ENCODE results near the gene WNT4.

DNA sequence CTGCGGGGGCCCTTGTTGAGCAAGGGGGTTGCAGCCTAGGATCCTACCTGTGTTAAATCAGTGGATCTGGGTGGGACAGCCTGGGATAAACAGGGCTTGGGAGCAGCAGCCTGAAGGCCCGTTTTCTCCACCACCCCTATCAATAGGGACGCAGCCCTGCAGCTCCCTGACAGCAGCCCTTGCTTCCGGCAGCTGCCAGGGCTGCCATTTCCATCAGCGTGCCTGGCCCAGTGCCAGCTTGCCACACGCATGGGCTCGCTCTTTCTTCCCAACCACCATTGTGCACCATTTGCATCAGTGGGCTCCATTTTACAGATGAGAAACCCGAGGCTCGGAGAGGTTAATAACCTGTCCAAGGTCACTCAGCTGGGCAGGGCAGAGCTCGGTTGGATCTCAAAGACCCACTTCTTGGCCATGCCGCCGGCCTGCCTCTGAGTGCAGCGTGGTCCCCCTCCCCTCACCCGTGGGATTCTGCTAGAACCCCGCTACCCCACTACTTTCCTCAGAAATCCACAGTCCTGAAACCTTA, 3.8 kb downstream of the WNT4 start:
- TF ChIP-seq, protein P1, sequence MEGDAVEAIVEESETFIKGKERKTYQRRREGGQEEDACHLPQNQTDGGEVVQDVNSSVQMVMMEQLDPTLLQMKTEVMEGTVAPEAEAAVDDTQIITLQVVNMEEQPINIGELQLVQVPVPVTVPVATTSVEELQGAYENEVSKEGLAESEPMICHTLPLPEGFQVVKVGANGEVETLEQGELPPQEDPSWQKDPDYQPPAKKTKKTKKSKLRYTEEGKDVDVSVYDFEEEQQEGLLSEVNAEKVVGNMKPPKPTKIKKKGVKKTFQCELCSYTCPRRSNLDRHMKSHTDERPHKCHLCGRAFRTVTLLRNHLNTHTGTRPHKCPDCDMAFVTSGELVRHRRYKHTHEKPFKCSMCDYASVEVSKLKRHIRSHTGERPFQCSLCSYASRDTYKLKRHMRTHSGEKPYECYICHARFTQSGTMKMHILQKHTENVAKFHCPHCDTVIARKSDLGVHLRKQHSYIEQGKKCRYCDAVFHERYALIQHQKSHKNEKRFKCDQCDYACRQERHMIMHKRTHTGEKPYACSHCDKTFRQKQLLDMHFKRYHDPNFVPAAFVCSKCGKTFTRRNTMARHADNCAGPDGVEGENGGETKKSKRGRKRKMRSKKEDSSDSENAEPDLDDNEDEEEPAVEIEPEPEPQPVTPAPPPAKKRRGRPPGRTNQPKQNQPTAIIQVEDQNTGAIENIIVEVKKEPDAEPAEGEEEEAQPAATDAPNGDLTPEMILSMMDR (IDR thresholded peaks at IDR 0.05; ENCODE audit: borderline replicate concordance, extremely low read depth, low read length, poor library complexity, severe bottlenecking) = no peak
- TF ChIP-seq EZH2 (IDR thresholded peaks at IDR 0.05; ENCODE audit: borderline replicate concordance, low read depth, low read length, severe bottlenecking) = no peak

Measured in DND-41 (cell line).